ENCODE results near the gene GALNT7. TPM values are rescaled to one million over a fixed set of nuclear protein-coding genes. Genes with fewer than 3 reads are reported as not detected.

Gene GALNT7
- total and polyA plus RNA-seq, 10 of the 15 experiments (the other 5 are each of a cell fraction or from before 2014, with no cell fraction given): 14.2 to 33.2 (median 28.9) TPM

DNA sequence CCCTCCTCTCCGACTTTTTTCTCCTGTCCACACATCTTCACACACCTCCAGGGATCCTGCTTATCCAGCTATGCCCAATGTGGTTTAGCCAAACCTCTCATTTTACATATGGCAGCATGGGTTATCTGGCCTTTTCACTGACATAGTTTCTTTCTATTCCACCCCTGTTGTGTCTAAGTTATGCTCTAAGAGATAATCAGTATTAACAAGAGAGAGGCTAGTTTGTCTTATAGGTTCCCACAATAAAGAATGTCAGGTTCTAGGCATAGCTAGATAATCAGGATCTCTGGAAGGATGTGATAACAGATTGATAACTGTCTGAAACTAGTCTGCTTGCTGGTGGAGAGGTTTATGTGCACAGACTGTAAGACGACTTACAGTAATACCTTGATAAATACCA, 7.7 kb upstream of the GALNT7 start (continued):
- TF ChIP-seq, protein P1, sequence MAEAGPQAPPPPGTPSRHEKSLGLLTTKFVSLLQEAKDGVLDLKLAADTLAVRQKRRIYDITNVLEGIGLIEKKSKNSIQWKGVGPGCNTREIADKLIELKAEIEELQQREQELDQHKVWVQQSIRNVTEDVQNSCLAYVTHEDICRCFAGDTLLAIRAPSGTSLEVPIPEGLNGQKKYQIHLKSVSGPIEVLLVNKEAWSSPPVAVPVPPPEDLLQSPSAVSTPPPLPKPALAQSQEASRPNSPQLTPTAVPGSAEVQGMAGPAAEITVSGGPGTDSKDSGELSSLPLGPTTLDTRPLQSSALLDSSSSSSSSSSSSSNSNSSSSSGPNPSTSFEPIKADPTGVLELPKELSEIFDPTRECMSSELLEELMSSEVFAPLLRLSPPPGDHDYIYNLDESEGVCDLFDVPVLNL (IDR thresholded peaks at IDR 0.05; ENCODE audit: low read depth, low read length): no peak
- no peak for TF ChIP-seq ZNF207 (IDR thresholded peaks at IDR 0.05; ENCODE audit: borderline replicate concordance)
- no peak for TF ChIP-seq IRF4 (IDR thresholded peaks at IDR 0.05; ENCODE audit: low read depth, low read length)
- TF ChIP-seq CHD2 (IDR thresholded peaks at IDR 0.05; ENCODE audit: borderline replicate concordance, low read depth, low read length): no peak
- no peak for TF ChIP-seq IKZF2 (IDR thresholded peaks at IDR 0.05)
- TF ChIP-seq MAX (IDR thresholded peaks at IDR 0.05; ENCODE audit: low read depth, low read length): no peak

- H3K27ac ChIP-seq (ENCODE audit: control insufficient read depth, insufficient read depth): no peak overlapping the region
These were observed 7.3 kb upstream of the GALNT7 start for GRCh38 chr4:173161311-173161710.

More at GRCh38 chr4:173161311-173161710, 7.3 kb upstream of the GALNT7 start:
- intact Hi-C loops (cut with micrococcal nuclease; ENCODE audit: unreplicated experiment): no loop called here
- TF ChIP-seq SUPT20H (IDR thresholded peaks at IDR 0.05; ENCODE audit: borderline replicate concordance, control insufficient read depth, low read depth, low read length) (no peak), HCFC1 (IDR thresholded peaks at IDR 0.05; ENCODE audit: low read length) (no peak), NBN (IDR thresholded peaks at IDR 0.05) (no peak), IKZF2 (IDR thresholded peaks at IDR 0.05) (no peak), SKIL (IDR thresholded peaks at IDR 0.05; ENCODE audit: low read depth, poor library complexity, severe bottlenecking) (no peak), RAD51 (IDR thresholded peaks at IDR 0.05) (no peak), BCLAF1 (IDR thresholded peaks at IDR 0.05) (no peak), CHD2 (IDR thresholded peaks at IDR 0.05; ENCODE audit: borderline replicate concordance, low read depth, low read length) (no peak), MTA3 (IDR thresholded peaks at IDR 0.05; ENCODE audit: borderline replicate concordance, low read length) (no peak), SREBF1 (IDR thresholded peaks at IDR 0.05; ENCODE audit: low read length) (no peak), SMAD5 (IDR thresholded peaks at IDR 0.05; ENCODE audit: low read depth) (no peak), POLR2AphosphoS5 (IDR thresholded peaks at IDR 0.05; ENCODE audit: low read length) (no peak), CHD1 (IDR thresholded peaks at IDR 0.05; ENCODE audit: low read depth, low read length) (no peak)
- TF ChIP-seq, protein P2, sequence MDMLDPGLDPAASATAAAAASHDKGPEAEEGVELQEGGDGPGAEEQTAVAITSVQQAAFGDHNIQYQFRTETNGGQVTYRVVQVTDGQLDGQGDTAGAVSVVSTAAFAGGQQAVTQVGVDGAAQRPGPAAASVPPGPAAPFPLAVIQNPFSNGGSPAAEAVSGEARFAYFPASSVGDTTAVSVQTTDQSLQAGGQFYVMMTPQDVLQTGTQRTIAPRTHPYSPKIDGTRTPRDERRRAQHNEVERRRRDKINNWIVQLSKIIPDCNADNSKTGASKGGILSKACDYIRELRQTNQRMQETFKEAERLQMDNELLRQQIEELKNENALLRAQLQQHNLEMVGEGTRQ (IDR thresholded peaks at IDR 0.05; ENCODE audit: borderline replicate concordance, low read depth, low read length): no peak
- no TSS peak for BruUV-seq (replicated peaks)
- Histone ChIP-seq H3K9ac (ENCODE audit: control insufficient read depth, insufficient read depth, low read length) (no peak overlapping the region), H3K4me2 (ENCODE audit: control insufficient read depth, insufficient read depth) (no peak overlapping the region), H3K36me3 (ENCODE audit: control insufficient read depth in 2 of 2, insufficient read depth in 2 of 2, low read length in 1 of 2) (peaks cover 0 to 6% of the 10 kb centered on the region in 2 experiments; a peak in 1 of 4 replicates), H3K4me1 (ENCODE audit: control insufficient read depth, insufficient read depth, low read length) (peaks cover 6% of the 10 kb centered on the region), H3K27me3 (replicated peaks in 1 of 2; ENCODE audit: control insufficient read depth in 2 of 2, insufficient read depth in 2 of 2, low read length in 1 of 2) (no peaks in the 10 kb centered on the region), H3K79me2 (ENCODE audit: control insufficient read depth, insufficient read depth, low read length) (no peaks in the 10 kb centered on the region), H3K9me3 (replicated peaks; ENCODE audit: control insufficient read depth, insufficient read depth, low read length) (no peaks in the 10 kb centered on the region), H2AFZ (ENCODE audit: control insufficient read depth, low read depth, low read length) (no peak overlapping the region), H3K4me3 (no peak overlapping the region), H4K20me1 (ENCODE audit: control insufficient read depth, insufficient read depth) (no peaks in the 10 kb centered on the region)
- ATAC-seq: no peak
- SMC1A ChIA-PET (ENCODE audit: uncharacterized antibody, unreplicated experiment): no interaction called here
- POLR2A ChIA-PET: interaction anchor here (0.8 kb wide), 1 partner anchor 269 kb away, joined by 4 read pairs; no protein-coding TSS in a partner anchor
- CTCF ChIA-PET: interaction anchor here (1.7 kb wide), 1 partner anchor 96 kb away, joined by 4 read pairs; no protein-coding TSS in a partner anchor
- FAIRE-seq: no peak
- in situ Hi-C loops (cut with MboI): no loop called here
- RAD21 ChIA-PET (ENCODE audit: unreplicated experiment): no interaction called here
- DNase-seq (ENCODE audit: low read depth, low spot score): no peak

All from GM12878 (cell line).